HG03571 (cell line): Measurements from ENCODE around the gene SOBP.

Experiments used
- ATAC-seq: cut with Tn5 transposase; IDR thresholded peaks from one replicate; pipeline ENCODE4 v1.9.1; 2021; ENCODE audit not compliant: unreplicated experiment

The SOBP gene

DNA sequence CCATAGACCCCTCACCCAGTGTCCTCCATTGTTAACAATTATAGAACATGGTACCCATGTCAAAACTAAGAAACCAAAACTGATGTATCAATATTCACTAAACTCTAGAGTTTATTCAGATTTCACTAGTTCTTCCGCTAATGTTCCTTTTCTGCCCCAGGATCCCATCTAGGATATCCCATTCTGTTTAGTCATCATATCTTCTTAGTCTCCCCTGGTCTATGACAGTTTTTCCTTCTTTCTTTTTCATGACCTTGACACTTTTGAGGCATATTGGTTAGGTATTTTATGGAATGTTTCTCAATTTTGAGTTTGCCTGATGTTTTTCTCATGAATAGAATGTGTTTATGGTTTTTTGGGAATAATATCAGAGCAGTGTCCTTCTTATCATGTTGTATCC is 187.5 kb downstream of the SOBP start:
- no peak for ATAC-seq

GRCh38 chr6:107679457-107679856 is 189.5 kb downstream of the SOBP start:
- no peak for ATAC-seq

DNA sequence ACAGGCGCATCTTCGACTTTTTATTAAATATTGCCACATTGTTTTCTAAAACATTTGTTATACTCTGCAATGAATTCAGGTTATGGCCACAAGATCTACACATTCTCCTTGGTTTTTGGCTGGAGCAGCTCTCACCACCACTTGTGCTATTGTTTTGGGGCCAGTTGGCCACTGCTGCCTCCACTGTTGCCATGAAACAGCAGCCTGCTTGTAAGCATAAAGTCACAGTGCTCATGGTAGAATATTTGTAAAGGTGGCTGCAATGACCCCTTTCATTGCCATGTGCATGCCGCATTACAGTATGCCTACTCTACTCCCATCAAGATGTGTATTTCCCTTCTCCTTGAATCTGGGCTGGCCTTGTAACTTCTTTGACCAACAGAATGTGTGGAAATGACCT is 192.8 kb downstream of the SOBP start:
- ATAC-seq = no peak

DNA sequence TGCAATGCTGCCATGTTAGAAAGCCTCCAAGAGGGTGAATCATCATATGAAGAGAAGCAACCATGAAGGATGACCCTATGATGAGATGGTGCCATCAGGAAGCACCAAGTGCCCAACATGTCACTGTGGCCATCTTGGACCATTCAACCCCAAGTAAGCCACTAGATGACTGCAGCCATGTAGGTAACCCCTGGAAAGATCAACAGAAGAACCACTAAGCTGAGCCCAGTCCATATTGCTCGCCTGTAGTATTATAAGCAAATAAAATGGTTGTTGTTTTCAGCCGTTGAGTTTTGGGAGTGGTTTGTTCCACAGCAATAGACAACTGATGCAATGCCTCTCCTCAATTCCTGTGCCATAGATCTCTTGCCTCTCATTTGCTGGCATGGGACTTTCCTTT is 193.3 kb downstream of the SOBP start:
- no peak for ATAC-seq

DNA sequence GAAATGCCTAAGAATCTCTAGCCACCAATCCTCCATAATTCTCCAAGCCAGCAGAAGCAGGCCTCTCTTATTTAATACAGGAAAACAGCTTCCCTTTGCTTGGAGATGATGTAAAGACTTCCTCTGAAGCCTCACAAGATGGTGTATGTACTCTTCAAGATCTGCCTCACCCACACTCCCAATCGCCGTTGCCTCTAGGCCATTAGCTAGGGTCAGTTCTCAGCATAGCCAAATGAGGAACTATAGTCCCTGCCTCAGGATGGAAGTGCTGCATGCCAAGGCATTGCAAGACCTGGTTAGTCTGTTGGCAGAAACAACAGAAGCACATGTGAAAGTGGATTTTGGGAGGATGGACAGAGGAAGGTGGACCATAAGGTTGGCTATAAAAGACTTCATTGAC is 195.1 kb downstream of the SOBP start:
- ATAC-seq = no peak

DNA sequence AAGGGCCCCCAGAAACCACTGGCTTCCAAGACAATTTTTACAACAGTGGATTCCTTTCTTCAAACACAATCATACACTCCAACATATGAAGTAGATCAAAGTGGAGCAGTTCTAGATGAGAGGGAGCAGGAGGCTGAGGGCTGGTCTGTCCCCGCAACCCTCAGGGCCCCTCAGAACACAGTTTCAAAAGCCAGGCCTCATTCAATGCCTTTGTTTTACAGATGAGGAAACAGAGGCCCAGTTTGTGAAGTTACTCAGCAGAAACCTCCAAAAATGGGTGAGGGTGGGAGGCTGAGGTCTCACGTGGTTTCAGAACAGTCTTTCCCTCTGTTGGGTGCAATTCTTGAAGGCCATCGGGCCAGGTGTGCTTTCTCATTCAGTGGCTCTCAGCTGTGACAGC is 199.3 kb downstream of the SOBP start:
- ATAC-seq = no peak

DNA sequence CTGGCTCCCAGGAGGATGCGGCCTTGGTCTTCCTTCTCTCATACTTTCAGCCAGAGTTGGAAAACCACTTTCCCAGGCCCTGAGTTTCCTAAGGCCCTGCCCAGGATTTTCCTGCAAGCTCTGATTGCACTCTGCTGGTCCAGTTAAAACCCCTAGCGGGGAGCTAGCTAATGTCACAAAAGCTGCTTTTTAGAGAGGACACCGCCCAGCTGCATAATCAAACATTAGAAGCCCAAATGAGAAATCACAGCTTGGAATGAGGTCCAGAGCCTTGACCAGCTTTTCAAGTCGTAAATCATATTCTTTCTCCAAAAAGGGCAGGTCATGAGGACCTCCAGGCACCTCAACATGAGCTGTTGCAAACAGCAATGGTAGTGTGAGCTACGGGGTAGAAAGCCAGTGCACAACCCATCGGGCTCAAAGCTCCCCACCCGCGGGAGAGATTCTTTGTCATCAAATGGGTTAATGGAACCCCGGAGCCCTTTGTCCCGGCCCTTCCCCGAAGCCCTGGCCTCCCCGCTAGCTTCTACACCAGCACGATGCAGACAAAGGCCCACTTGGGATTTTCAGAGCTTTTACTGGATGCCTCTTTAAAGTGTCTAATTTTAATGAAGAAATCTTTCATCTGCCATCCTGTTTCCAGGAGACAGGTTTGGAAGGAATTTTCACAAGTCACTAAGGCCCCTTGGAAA is 200.2 kb downstream of the SOBP start:
- ATAC-seq = no peak

GRCh38 chr6:107690643-107691061 is 200.7 kb downstream of the SOBP start:
- no peak for ATAC-seq

DNA sequence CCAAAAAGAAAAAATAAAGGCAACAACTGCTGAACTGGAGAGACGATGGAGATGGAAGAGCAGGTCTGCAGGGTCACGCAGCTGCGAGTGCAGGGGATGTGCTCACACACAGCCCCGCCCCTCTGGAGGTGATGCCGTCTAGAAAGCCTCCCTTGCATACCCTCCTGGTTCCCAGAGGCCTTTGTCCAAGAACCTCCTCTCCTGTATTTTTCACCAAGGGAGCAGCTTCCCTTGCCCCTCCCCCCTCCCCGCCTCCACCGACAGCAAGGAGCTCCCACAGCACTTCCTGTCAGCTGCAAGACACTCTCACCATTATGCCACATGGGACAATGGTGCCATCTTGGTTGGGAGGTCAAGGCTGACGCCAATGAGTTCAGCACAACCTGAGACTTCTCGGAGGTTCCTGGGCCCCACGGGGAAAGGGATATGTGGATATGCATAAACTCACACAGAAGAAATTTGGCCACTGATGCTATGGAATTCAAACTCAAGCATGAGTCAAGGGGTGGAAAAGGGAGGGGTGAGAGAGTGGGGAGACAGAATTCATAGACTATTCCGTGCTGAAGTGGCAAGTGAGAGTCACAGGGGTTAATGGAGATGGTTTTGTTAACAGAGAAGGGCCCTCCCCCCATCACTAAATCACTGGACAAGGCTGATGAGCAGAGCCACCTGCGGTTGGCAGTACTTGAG is 201.3 kb downstream of the SOBP start:
- ATAC-seq = no peak

DNA sequence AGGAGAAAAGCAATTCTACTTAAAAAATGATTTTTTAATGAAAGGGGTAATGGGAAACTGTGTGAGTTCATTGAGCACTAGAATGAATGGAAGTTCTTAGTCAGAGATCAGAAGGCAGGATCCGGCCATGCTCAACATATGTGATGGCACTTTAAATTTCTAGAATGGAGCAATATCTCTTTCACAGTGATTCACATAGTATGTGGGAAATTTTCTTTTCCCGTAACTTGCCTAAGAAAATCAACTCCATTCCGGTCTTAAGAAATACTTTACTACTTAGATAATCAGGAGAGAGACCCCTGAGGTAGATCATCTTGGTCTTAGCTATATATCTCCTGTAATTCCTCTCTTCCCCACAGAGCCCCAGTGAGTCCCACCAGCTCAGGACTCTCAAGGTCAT is 202.4 kb downstream of the SOBP start:
- no peak for ATAC-seq

- ATAC-seq = no peak
Observed at GRCh38 chr6:107695061-107695720, 205.3 kb downstream of the SOBP start.

- no peak for ATAC-seq
Observed at GRCh38 chr6:107697682-107698081, 207.8 kb downstream of the SOBP start.

DNA sequence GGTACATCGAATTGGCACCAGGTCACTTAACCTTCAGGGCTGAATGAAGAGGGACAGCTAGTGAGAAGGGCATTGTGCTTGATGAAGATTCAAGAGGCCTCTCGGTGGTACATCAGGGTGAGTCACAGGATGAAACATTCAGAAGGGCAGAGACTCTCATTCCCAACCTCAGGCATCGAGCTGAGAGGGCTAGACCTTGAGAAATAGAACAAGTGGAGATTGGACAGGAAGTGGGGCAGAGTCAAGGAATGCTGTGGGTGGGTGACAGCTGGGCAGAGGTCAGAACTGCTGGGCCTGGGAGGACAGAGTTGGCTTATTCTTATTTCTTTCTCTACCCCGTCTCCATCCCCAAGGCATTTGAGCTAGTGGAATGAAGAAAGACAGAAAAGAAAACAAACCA is 208.2 kb downstream of the SOBP start:
- ATAC-seq = no peak

DNA sequence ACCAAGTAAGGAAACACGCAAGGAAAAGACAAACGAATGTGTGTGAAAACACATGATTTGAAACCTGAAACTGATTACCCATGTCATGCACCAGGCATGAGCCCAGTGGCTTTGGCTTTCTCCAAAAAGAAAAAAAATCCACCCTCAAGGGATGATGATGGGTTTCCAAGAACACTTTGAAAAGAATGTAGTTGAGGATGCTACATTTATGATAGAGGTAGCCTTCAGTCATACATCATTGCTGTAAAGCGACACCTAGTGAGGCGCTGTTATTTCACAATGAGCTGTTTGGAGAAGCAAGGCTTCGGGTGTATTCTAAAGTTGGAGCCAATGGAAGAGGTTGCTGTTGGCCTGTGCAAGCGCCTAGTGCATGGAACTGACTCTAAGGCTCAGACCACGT is 209.3 kb downstream of the SOBP start:
- no peak for ATAC-seq

DNA sequence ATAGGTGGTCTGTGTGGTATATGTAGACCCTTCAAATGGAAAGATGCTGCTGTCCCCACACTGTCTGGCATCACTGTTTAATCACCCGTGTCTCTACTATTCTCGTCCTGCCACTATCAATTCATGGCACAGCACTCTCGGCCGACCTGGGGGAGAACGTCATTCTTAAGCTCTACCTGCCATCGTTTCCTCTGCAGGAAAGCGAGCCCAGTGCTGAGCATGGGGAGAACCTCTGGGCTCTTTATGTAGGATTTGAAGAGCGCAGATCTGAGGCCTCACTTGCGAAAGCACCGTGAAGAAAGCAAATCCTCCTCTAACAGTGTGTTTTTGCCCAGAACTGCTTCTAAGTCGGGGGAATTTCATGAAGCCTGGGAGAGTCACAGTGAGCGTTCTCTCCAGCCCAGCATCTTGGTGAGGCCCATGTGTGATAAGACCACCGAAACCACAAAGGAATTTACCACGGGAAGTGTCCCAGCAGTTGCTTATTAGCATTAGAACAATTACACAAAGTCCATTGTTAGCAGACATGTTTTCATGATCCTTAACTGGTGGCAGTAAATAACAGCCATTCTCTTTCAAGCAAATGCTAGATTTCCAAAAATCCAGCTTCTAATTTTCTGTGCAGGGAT is 209.9 kb downstream of the SOBP start:
- ATAC-seq = no peak

- no peak for ATAC-seq
Observed at GRCh38 chr6:107703606-107704005, 213.7 kb downstream of the SOBP start.

DNA sequence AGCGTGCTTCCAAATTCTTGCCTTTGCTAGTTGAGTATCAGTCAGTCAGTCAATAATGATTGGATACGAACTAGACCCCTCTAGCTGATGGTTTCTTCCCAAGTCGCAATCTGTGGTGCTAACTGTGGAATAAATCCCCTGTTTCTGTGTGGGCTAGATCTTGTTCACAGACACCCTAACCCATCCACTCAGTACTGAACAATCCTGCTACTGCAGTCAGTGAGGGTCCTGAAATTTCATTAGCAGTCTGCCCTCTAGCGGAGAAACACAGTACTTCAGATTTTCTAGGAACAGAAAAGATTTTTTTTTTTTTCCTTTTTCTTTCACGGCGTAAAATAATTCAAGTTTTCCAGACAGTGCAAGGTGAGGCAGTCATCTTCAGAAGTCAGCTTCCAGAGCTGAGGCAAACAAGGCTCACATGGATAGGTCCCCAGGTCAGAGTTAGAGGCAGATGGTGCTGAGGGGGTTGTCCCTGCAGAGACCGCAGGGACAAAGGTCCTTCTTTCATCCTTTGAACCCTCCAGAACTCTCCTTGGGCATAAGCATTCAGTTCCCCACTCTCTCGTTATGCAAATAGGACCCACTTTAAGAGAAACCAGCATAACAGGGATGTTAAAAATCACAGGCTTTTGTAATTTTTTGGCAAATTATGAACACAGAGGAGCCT is 214.6 kb downstream of the SOBP start:
- no peak for ATAC-seq

- no peak for ATAC-seq
Observed at GRCh38 chr6:107706516-107707115, 216.7 kb downstream of the SOBP start.

GRCh38 chr6:107707346-107708275 is 217.7 kb downstream of the SOBP start:
- no peak for ATAC-seq

DNA sequence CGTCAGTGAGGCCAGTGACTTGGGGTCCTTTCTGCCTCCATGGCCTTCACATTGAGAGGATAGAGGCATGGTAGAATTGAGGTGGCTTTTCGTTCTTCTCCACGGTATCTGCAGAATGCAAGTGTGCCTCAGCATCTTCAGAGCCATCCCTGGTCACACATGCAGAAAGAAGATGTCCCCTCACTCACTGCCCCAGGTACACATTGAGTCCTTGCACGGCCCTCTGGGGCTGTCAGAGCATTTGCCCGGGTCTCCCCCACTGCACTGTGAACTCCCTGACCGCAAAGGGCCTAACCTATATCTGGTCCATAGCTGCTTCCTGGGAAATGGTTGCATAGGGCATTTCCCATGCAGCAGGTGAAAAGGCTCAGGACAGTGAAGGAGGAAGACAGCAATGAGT is 218.5 kb downstream of the SOBP start:
- ATAC-seq = no peak
